ENCODE measurements around the gene KCNG4.

KCNG4 gene

GRCh38 chr16:84186685-84187437 is 53.0 kb downstream of the KCNG4 start, which contains the start of gene TAF1C:
Gene TAF1C, minus strand, starts transcription at chr16:84187057. Its CDS starts 2,069 bp downstream, at chr16:84184988.
- in situ Hi-C loops (cut with MboI; ENCODE audit: low sequenced_read_pairs), result loop anchor here (10.0 kb wide), 1 partner anchor 102 kb away; no protein-coding TSS in a partner anchor
- Histone ChIP-seq H3K4me3 (peak within 1 kb of the TSS; percentile 87), H3K4me1 (no peaks in the 10 kb centered on the region; the same call in 1 of the 2 replicates), H3K36me3 (replicated peaks) (peaks cover 8% of the 10 kb centered on the region), H3K9me3 (no peaks in the 10 kb centered on the region), H3K27me3 (ENCODE audit: low read depth) (no peaks in the 10 kb centered on the region)
- DNase-seq (ENCODE audit: low spot score in 2 of 2), result peak; percentile 77 to 91

- no peaks in the 10 kb centered on the region for H3K27me3 ChIP-seq (ENCODE audit: low read depth)
- H3K36me3 ChIP-seq (replicated peaks), result peaks cover 9% of the 10 kb centered on the region
- in situ Hi-C loops (cut with MboI; ENCODE audit: low sequenced_read_pairs), result loop anchor here (10.0 kb wide), 1 partner anchor 100 kb away; no protein-coding TSS in a partner anchor
- H3K9me3 ChIP-seq, result no peaks in the 10 kb centered on the region
- DNase-seq (ENCODE audit: low spot score in 2 of 2), result no peak
- H3K4me1 ChIP-seq, result no peaks in the 10 kb centered on the region; the same call in 1 of the 2 replicates
- H3K4me3 ChIP-seq, result no peak overlapping the region
Observed at GRCh38 chr16:84184775-84185174, 55.0 kb downstream of the KCNG4 start.

GRCh38 chr16:84183911-84184591 is 55.8 kb downstream of the KCNG4 start:
- no peak for DNase-seq (ENCODE audit: low spot score in 2 of 2)
- Histone ChIP-seq H3K9me3 (no peaks in the 10 kb centered on the region), H3K27me3 (ENCODE audit: low read depth) (no peaks in the 10 kb centered on the region), H3K4me1 (no peaks in the 10 kb centered on the region; the same call in 1 of the 2 replicates), H3K4me3 (no peak overlapping the region), H3K36me3 (replicated peaks) (peaks cover 15% of the 10 kb centered on the region)
- in situ Hi-C loops (cut with MboI; ENCODE audit: low sequenced_read_pairs), result loop anchor here (10.0 kb wide), 1 partner anchor 99 kb away; no protein-coding TSS in a partner anchor

- no peaks in the 10 kb centered on the region for H3K27me3 ChIP-seq (ENCODE audit: low read depth)
- no peaks in the 10 kb centered on the region for H3K9me3 ChIP-seq
- in situ Hi-C loops (cut with MboI; ENCODE audit: low sequenced_read_pairs), result loop anchor here (10.0 kb wide), 1 partner anchor 99 kb away; no protein-coding TSS in a partner anchor
- H3K36me3 ChIP-seq (replicated peaks), result peaks cover 16% of the 10 kb centered on the region
- no peaks in the 10 kb centered on the region; the same call in 1 of the 2 replicates for H3K4me1 ChIP-seq
- DNase-seq (ENCODE audit: low spot score in 2 of 2), result no peak
- no peak overlapping the region for H3K4me3 ChIP-seq
Observed at GRCh38 chr16:84183572-84183875, 56.3 kb downstream of the KCNG4 start.

- no peaks in the 10 kb centered on the region for H3K27me3 ChIP-seq (ENCODE audit: low read depth)
- no peaks in the 10 kb centered on the region for H3K9me3 ChIP-seq
- in situ Hi-C loops (cut with MboI; ENCODE audit: low sequenced_read_pairs), result loop anchor here (10.0 kb wide), 1 partner anchor 98 kb away; no protein-coding TSS in a partner anchor
- no peaks in the 10 kb centered on the region; the same call in 1 of the 2 replicates for H3K4me1 ChIP-seq
- no peak for DNase-seq (ENCODE audit: low spot score in 2 of 2)
- no peak overlapping the region for H3K4me3 ChIP-seq
- peaks cover 22% of the 10 kb centered on the region for H3K36me3 ChIP-seq (replicated peaks)
Observed at GRCh38 chr16:84182680-84183571, 56.9 kb downstream of the KCNG4 start.

- Histone ChIP-seq H3K36me3 (replicated peaks) (peaks cover 27% of the 10 kb centered on the region), H3K4me3 (no peak overlapping the region), H3K9me3 (no peaks in the 10 kb centered on the region), H3K4me1 (no peaks in the 10 kb centered on the region; the same call in 1 of the 2 replicates), H3K27me3 (ENCODE audit: low read depth) (no peaks in the 10 kb centered on the region)
- DNase-seq (ENCODE audit: low spot score in 2 of 2), result no peak
- in situ Hi-C loops (cut with MboI; ENCODE audit: low sequenced_read_pairs), result loop anchor here (10.0 kb wide), 1 partner anchor 97 kb away; no protein-coding TSS in a partner anchor
Observed at GRCh38 chr16:84182104-84182503, 57.7 kb downstream of the KCNG4 start.

GRCh38 chr16:84181144-84181915 is 58.5 kb downstream of the KCNG4 start:
- in situ Hi-C loops (cut with MboI; ENCODE audit: low sequenced_read_pairs), result loop anchor here (10.0 kb wide), 1 partner anchor 97 kb away; no protein-coding TSS in a partner anchor
- H3K9me3 ChIP-seq, result no peaks in the 10 kb centered on the region
- DNase-seq (ENCODE audit: low spot score in 2 of 2), result no peak
- H3K27me3 ChIP-seq (ENCODE audit: low read depth), result no peaks in the 10 kb centered on the region
- H3K4me3 ChIP-seq, result no peak overlapping the region
- peaks cover 27% of the 10 kb centered on the region for H3K36me3 ChIP-seq (replicated peaks)
- peaks cover 4% of the 10 kb centered on the region for H3K4me1 ChIP-seq

- Histone ChIP-seq H3K9me3 (no peaks in the 10 kb centered on the region), H3K27me3 (ENCODE audit: low read depth) (no peaks in the 10 kb centered on the region), H3K4me3 (no peak overlapping the region), H3K36me3 (replicated peaks) (peaks cover 27% of the 10 kb centered on the region), H3K4me1 (peaks cover 4% of the 10 kb centered on the region; the same call in 1 of the 2 replicates)
- in situ Hi-C loops (cut with MboI; ENCODE audit: low sequenced_read_pairs), result loop anchor here (10.0 kb wide), 1 partner anchor 96 kb away; no protein-coding TSS in a partner anchor
- DNase-seq (ENCODE audit: low spot score in 2 of 2), result no peak
Observed at GRCh38 chr16:84180519-84181140, 59.2 kb downstream of the KCNG4 start.

GRCh38 chr16:84179612-84180320 is 60.0 kb downstream of the KCNG4 start:
- Histone ChIP-seq H3K36me3 (replicated peaks) (peaks cover 27% of the 10 kb centered on the region), H3K27me3 (ENCODE audit: low read depth) (no peaks in the 10 kb centered on the region), H3K4me1 (peaks cover 4% of the 10 kb centered on the region; the same call in 1 of the 2 replicates), H3K9me3 (no peaks in the 10 kb centered on the region), H3K4me3 (no peak overlapping the region)
- DNase-seq (ENCODE audit: low spot score in 2 of 2), result no peak
- in situ Hi-C loops (cut with MboI; ENCODE audit: low sequenced_read_pairs), result loop anchor here (10.0 kb wide), 1 partner anchor 95 kb away; no protein-coding TSS in a partner anchor

GRCh38 chr16:84178892-84179611 is 60.8 kb downstream of the KCNG4 start:
- no peaks in the 10 kb centered on the region for H3K27me3 ChIP-seq (ENCODE audit: low read depth)
- H3K9me3 ChIP-seq, result no peaks in the 10 kb centered on the region
- H3K4me3 ChIP-seq, result no peak overlapping the region
- peaks cover 23% of the 10 kb centered on the region for H3K36me3 ChIP-seq (replicated peaks)
- peaks cover 4% of the 10 kb centered on the region; the same call in 1 of the 2 replicates for H3K4me1 ChIP-seq
- no peak for DNase-seq (ENCODE audit: low spot score in 2 of 2)
- in situ Hi-C loops (cut with MboI; ENCODE audit: low sequenced_read_pairs), result no loop called here

- Histone ChIP-seq H3K4me3 (no peak overlapping the region), H3K9me3 (no peaks in the 10 kb centered on the region), H3K4me1 (peaks cover 4% of the 10 kb centered on the region; the same call in 1 of the 2 replicates), H3K27me3 (ENCODE audit: low read depth) (no peaks in the 10 kb centered on the region), H3K36me3 (replicated peaks) (peaks cover 23% of the 10 kb centered on the region)
- in situ Hi-C loops (cut with MboI; ENCODE audit: low sequenced_read_pairs), result no loop called here
- no peak for DNase-seq (ENCODE audit: low spot score in 2 of 2)
Observed at GRCh38 chr16:84178146-84178765, 61.6 kb downstream of the KCNG4 start.
